HTERT RPE-1 (cell line): Measurements from ENCODE around the gene GABRA6.
"Not testable (repeated sequence)": the region's sequence is repeated elsewhere in the genome, so short reads cannot be mapped to it uniquely, and the experiment has no call there.

Experiments used
- in situ Hi-C: fragments of 300-500 bp; cut with MboI; formaldehyde crosslinking; loops from 4 replicates; pipeline ENCODE4 v1.14.3; 2020; ENCODE audit warnings: low sequenced_read_pairs

Gene GABRA6

DNA sequence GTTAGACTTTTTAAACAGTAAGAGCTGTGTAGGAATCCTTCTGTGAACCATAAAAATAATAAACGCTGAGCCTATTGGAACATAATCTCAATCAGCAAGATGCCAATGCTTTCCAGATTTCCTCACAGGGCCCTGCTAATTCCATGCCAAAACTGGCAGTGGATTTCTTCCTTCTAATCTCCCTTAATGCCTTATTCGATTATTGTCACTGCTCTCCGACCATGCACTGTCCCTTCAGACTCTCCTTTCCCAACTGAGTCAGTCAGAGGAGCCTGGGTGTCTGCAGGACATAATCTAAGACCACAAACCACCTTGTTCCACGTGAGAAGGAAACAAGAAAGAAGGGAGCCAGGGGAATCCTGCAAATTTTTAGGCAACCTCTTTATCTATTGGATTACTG is at the start of gene GABRA6:
GABRA6 (plus strand) TSS at position 261 of the 400 bp plus-strand sequence. CDS start 269 bp downstream, outside the sequence.
- in situ Hi-C loops = no loop called here

DNA sequence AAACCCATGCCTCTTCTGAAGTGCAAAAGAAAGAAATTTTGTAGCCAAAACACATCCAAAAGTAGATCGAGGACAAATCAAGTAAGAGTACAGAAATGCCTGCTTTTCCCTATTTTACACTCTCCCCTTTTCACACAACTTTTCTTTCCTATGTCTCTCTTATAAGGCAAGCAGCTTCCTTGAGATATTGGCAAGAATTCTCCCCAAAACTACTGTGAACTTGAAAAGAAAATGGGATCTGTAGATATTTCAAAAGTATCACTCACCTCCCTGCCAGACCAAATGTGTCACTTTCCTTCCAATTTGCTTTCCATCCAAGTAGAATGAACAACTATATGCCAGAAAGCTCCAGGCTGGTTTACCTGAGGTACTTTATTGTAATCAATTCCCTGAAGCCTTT is 47.9 kb upstream of the GABRA6 start:
- in situ Hi-C loops = no loop called here

DNA sequence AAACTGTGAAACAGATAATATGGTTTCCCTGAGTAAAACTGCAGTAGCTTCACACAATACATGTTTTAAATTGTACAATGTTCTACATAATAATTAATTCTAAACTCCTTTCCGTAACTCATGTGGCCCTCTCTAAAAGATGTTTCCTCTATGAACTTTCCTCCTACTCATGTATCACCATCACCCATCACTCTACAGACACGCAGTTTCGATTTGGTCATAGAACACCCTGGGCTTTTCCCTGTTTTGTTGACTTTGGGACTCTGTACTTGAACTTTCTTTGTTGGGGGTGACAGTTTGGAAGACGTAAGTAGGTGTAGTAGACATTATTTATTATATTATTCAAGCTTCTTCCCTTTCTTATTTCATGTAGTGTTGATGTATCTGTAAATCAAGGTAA is 44.1 kb upstream of the GABRA6 start:
- in situ Hi-C loops = no loop called here

DNA sequence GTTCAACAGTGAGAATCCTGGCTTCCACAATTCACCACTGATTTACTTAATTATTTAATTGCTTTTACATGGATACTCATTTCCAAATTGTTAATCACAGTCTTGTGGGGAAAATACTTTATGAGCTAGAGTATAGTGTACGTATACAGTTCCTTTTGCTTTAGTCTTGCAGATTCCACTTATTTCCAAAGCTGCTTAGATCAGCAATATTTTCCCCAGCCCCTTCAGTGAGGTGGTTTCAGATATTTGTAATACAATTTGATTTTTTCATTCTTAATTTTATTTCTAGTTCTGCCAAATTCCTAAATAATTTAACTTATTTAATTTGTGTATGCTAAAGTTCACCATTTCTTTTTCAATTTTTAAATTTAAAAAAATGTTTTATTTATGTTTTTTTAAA is 40.3 kb upstream of the GABRA6 start:
- in situ Hi-C loops = no loop called here

DNA sequence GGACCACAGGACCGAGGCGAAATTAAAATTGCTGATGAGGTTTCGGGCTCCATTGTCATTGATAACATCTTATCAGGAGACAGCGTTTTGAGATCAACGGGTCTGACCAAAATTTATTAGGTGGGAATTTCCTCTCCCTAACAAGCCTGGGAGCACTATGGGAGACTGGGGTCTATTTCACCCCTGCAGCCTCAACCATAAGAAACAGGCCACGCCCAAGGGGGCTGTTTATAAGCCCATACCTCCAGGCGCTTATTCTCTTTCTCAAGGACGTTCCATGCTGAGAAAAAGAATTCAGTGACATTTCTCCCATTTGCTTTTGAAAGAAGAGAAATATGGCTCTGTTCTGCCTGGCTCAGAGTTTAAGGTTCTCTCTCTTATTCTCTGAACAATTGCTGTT is 33.6 kb upstream of the GABRA6 start:
- in situ Hi-C loops = not testable (repeated sequence)

DNA sequence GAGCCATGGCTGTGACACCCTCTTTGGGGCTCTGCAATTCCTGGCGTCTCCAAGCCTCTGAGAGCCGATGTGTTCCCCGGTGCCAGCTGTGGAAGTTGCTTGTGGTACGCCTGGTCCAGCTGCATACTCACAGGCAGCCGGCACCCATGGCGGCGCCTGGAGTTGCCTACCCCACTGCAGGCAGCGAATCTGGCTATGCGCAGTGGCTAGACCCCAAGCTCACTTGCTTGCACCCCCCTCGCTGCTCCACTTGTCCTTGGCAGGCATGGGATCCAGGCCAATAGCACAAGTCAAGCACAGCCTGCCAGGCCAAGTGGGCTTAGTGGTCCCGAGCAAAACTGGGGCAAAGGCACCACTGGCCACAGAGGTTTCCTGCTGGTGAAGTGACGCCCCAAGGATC is 24.7 kb upstream of the GABRA6 start:
- in situ Hi-C loops = no loop called here

DNA sequence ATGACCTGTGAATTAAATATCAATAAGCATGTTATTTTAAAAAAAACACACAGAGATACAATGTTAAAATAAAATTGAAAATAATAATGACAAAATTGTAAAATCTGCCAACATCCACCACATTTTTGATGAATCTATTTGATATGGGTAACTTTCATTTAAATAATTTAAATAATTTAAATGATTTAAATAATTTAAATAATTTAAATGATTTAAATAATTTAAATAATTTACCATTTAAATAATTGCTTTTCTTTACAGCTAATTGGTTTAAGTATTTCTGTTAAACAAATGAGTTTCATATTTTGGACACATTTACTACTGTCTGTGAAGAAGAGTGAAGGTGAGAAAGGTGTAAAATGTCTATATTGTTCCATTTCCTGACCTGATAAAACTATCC is 22.1 kb upstream of the GABRA6 start:
- in situ Hi-C loops = no loop called here

DNA sequence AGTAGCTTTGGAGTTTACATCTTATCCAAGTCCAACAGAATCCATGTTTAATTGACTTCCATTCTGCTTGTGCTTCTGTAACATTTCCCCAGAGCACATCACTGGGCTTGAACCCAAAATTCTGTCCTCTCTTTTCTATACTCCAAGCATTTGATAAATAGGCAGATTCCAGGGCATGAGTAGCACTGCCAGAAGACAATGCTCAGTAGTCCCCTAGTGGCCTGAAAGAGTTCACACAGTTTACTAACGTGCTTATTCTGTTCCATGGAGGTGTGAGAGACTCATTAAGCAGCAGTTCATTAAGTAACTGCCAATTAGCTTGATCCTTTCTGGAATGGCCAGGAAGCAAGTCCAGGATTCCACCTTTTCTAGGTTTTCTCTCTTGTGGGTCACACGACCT is 9.4 kb upstream of the GABRA6 start:
- in situ Hi-C loops = no loop called here

DNA sequence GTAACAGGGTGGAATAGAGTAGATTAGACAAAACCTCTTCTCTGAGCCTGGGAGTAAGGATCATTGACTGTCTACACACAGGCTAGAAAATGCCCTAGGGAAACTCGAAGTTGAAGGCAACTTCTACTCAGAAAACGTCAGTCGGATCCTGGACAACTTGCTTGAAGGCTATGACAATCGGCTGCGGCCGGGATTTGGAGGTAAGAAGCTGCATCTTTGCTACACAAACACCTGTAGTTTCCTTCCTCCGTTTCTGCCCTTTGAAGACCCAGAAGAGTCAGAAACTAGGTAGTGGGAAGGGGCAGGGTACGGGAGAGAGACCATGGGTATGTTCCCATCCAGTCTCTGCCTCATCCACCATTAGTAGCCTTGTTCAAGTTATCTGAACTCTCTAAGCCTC is 628 bp downstream of the GABRA6 start:
- in situ Hi-C loops = no loop called here

DNA sequence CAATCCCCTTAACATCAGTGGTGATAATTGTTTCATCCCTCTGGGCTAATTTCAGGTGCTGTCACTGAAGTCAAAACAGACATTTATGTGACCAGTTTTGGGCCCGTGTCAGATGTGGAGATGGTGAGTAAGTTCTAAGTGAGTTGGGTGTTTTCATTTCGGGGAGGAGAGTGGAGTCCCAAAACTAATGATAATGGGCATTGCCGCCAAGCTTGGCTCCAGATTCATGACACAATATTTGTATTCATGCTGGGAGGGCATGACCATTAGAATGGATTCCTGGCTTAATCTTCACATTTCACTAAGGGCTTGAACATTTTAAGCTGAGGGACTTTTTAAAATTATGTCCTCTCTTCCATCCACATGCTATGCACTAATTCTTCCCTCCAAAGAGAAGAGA is 1.4 kb downstream of the GABRA6 start:
- in situ Hi-C loops = no loop called here

DNA sequence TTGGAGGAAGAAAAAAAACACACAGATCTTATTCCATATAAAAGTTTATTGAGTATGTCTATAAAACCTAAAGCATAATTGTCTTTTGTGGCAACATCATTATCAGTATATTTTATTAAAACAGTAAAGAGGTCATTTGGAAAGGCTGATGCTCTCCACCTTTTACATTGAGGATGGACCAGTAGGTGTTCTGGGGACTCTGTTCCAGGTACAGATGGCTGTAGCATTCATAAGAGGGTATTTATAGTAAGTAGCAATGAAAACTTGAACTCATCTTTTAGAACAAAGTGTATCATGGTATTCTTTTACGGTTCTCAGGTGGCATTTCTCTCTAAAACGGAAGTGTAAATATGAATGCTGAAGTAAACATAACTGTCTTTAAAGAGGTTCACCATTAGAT is 1.8 kb downstream of the GABRA6 start:
- in situ Hi-C loops = no loop called here

DNA sequence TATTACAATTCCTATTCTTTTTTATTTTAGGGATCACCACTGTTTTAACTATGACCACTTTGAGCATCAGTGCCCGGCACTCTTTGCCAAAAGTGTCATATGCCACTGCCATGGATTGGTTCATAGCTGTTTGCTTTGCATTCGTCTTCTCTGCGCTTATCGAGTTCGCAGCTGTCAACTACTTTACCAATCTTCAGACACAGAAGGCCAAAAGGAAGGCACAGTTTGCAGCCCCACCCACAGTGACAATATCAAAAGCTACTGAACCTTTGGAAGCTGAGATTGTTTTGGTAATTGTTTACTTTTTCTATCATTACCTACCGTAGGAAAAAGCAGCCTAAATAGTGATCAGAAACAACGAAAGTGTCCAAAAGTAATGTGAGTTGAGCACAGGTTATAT is 6.4 kb downstream of the GABRA6 start:
- in situ Hi-C loops = no loop called here

DNA sequence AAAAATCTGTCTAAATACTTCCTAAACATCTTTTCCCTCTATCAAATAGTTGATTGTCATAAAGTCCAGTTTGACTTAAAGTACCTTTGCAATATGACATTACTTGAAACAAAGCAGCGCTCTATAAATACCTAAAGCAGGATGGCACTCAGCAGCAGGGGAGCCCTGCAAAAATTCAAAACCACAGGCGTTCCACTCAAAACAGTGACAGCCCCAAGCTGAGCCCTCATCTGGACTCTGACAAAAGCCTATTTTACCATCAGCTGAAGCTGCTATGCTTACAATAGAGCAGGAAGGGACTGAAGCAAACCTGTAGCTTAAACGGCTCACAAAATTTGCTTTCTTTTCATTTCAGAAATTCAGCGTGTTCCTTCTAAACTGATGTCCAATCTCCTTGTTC is 11.5 kb downstream of the GABRA6 start:
- in situ Hi-C loops = no loop called here

DNA sequence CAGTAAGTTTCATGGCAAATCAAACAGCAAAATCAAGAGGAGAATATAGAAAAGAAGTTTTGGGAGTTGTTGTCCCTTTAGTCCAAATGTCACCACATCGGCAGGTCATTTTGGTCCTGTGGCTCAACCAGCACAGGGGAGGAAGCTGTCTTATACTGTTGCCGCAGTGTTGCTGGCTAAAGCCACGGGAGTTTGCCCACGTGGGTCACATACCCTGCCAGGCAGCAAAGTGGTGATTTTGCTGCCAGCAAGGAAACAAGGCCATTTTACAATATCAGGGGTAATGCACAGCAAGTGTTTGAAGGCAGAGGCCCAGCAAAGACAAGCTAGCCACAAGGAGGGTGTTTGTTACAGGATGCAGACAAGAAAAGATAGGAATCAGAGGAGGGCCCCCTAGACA is 14.5 kb downstream of the GABRA6 start:
- in situ Hi-C loops = no loop called here

DNA sequence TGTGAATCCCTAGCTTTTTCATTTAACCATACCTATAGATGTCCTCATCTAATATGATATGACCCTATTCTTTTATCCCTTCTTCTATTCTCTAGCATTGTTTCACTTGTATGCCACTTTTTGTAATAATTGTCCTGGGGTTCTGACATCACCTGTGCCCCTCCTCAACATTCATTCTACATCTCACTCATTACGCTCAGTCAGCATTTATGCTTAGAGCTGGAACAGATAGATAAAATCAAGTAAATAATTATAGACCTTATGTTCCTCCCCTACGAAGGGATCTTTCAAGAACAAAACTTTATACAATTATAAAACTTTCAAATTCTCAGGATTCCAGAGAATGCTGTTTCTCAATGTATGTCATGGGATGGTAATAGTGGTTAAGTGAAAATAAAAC is 18.0 kb downstream of the GABRA6 start:
- in situ Hi-C loops = no loop called here

DNA sequence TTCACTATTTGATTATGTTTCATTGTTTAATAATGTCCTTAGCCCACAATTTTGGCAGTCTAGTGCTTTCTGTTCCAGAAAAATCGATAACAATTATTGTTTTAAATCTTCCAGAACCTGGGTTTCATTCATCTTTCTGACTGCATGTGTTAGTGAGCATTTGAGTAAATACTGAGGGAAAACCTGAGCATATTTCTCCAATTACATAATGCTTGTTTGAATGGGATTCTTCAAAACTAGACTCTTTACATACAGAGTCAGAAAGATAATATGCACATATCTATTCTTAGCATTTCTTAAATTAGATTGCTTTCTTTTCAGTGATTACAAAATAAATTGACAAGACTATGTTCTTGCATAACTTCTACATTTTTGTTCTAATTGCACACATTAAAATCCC is 21.9 kb downstream of the GABRA6 start:
- in situ Hi-C loops = no loop called here

DNA sequence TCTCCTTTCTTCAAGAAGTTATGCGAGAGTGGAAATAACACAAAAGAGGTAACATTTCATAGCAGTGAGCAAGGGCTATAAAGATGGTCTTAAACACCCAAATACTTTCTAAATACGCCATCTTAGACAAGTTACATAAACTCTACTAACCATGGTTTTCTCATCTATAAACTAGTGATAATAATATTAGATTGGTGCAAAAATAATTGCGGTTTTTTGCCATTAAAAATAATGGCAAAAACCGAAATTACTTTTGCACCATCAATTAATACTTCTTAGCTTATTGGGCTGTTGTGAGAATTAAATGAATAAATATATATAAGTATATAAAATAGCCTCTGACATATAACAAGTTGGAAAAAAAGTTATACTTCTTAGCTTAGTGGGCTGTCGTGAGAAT is 23.7 kb downstream of the GABRA6 start:
- in situ Hi-C loops = no loop called here

DNA sequence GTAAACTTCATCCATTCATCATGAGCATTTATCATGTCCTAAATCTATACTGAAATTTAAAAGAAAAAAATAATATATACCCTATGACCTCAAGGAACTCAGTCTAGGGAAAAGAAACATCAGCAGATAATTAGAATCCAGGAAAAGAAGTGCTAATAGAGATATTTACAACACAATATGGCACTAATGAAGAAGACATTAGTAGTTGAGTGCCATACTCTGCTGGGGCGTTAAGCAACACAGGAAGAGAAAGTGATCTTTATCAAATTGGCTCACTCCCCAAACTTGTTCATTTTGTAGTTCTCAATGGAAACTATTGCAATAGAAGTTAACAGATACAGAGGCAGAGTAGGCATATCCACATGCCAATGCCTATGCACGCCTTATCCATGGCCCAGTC is 27.5 kb downstream of the GABRA6 start:
- in situ Hi-C loops = no loop called here

DNA sequence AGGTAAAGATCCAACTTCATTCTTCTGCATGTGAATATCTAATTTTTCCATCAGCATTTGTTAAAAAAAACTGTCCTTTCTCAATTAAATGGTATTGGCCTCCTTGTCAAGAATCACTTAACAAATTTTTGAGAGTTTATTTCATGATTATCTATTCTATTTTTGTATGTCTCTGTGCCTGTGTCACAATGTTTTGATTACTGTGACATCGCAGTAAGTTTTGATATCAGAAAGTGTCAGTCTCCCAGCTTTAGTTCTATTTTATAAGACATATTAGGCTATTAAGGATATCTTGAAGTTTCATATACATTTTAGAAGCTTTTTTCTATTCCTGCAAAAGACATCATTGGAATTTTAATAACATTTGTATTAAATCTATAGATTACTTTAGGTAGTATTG is 33.6 kb downstream of the GABRA6 start:
- in situ Hi-C loops = no loop called here

DNA sequence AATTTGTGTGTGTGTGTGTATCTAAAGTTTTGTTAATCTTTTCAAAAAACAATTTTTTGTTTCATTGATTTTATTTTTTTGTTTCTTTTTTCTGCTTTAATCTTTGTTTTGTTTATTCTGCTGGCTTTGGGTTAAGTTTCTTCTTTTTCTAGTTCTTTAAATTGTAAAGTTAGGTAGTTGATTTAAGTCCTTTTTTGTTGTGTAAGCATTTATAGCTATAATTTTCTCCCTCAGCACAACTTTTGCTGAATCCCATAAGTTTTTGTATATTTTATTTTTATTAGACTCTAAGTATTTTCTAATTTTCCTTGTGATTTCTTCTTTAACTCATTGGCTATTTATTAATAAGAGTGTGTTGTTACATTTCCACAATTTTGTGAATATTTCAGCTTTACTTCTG is 34.9 kb downstream of the GABRA6 start:
- in situ Hi-C loops = no loop called here

DNA sequence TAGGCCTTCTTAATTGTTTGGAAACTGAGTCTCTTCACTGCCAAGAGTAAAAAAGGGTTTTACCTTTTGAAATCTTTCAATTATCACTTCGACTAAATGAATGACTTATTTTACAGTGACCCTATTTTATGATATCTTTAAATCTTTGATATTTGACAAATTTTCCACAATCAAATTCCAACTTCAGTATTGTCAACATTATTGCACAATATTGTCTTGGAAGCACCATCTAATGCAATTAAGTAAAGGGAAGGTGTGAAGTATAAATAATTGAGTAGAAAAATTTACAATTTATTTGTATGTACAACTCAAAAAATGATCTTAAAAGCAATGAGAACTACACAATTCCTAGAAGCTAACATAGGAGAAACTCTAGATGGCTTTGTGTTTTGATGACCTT is 49.2 kb downstream of the GABRA6 start:
- in situ Hi-C loops = no loop called here

DNA sequence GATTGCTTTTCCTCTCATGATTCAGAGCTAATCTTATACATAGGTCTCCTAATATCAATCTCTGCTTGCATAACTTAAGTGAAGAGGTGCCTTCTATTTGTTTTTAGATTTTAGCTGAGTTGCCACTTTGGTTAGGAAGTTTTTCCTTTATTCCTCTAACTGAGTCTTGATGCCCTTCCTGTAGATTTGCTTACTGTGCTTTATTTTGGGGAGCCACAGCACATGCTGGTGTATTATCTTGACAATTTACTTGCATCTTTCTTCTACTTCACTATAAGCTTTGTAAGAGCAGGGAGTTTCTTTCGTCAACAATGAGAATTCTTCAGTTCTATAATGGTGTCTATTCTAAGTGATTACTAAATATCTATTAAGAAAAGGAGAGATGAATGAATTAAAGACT is 54.9 kb downstream of the GABRA6 start:
- in situ Hi-C loops = no loop called here

DNA sequence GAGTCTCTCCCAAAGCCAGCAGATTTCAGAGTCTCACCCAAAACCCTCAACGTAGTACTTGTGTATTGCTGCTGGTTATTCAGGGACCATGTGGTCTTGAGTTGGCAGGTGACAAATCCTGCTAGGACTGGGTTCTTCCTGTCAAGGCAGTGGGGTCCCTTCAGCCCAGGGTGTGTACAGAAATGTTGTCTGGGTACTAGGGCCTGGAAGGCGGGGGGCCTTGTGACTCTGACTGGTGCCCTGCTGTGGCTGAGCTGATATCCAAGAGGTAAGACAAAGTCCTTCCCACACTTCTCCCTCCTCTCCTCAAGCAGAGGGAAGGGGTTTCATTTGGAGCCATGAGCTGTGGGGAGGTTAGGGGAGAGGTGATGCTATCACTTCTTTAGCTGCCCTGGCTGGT is 58.8 kb downstream of the GABRA6 start:
- in situ Hi-C loops = no loop called here

DNA sequence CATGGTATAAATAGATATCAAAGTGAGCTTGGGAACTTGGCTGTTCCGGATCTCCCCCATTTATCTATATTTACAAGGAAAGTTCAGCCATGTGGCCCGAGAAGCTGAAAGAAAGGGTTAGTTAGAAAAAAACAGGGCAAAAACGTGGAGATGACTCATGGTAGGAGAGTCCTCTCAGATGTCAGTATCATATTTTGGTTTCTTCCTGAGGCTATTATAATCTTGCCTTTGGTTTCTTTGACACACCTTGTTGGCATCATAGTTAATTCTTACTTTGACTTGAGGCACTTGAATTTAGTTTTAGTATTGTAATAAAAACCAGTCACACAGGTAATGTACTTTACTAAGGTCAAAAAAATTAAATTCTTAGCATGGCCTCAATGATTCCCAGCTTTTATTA is 59.9 kb downstream of the GABRA6 start:
- in situ Hi-C loops = no loop called here
